Calu3 (cell line): ENCODE data around the gene FBXL7. TPM values are rescaled to one million over a fixed set of nuclear protein-coding genes. Genes with fewer than 3 reads are reported as not detected.

ENCODE experiments used
- BruUV-seq: library from RNA; stranded (reverse); fragments of 400-500 nt; replicated peaks from 2 replicates; lab custom pipeline; 2021; lab: Mats Ljungman, UMichigan
- CTCF ChIA-PET: fragments of 300-600 bp; sonication (Branson Sonifier 250); formaldehyde crosslinking; loops from one replicate; lab custom pipeline; 2022; ENCODE audit warnings: antibody characterized with exemption; lab: Charles Lee
- DNase-seq: peaks from one replicate; pipeline ENCODE4 v3.0.0; 2022
- H3K27ac Mint-ChIP-seq: one replicate; pipeline ENCODE4 v1.8.0; 2022; ENCODE audit warnings: mixed read lengths; ENCODE audit not compliant: unreplicated experiment
- H3K27me3 Mint-ChIP-seq: one replicate; pipeline ENCODE4 v1.8.0; 2022; ENCODE audit warnings: mixed read lengths; ENCODE audit not compliant: unreplicated experiment
- H3K36me3 Mint-ChIP-seq: one replicate; pipeline ENCODE4 v1.8.0; 2022; ENCODE audit warnings: mild to moderate bottlenecking, moderate library complexity, mixed read lengths; ENCODE audit not compliant: insufficient read depth, unreplicated experiment
- H3K4me1 Mint-ChIP-seq: one replicate; pipeline ENCODE4 v1.8.0; 2022; ENCODE audit warnings: mild to moderate bottlenecking, low read depth, mixed read lengths; ENCODE audit not compliant: unreplicated experiment
- H3K4me3 Mint-ChIP-seq: one replicate; pipeline ENCODE4 v1.8.0; 2022; ENCODE audit warnings: mild to moderate bottlenecking, low read depth, moderate library complexity, mixed read lengths; ENCODE audit not compliant: unreplicated experiment
- H3K9me3 Mint-ChIP-seq: one replicate; pipeline ENCODE4 v1.8.0; 2022; ENCODE audit warnings: low read depth, mixed read lengths; ENCODE audit not compliant: unreplicated experiment
- CTCF ChIP-seq: fragments of 200-600 bp; IDR thresholded peaks from one replicate; pipeline ENCODE4 v1.8.0; 2022; ENCODE audit warnings: antibody characterized with exemption; ENCODE audit not compliant: unreplicated experiment
- intact Hi-C: fragments of 100-400 bp; cut with micrococcal nuclease; formaldehyde crosslinking; loops from one replicate; pipeline ENCODE4 v1.10.0; 2022; ENCODE audit not compliant: unreplicated experiment
- total RNA-seq: library from RNA; stranded (reverse); gene quantifications from 2 replicates; pipeline ENCODE4 v1.2.3, GENCODE V29; 2022

Gene FBXL7
- total RNA-seq, 1 experiment from 2014 or later: not detected

- no peaks in the 10 kb centered on the region for H3K27me3 Mint-ChIP-seq
- H3K4me1 Mint-ChIP-seq: no peaks in the 10 kb centered on the region
- H3K27ac Mint-ChIP-seq: no peak overlapping the region
- CTCF ChIA-PET: no interaction called here
- no peak for TF ChIP-seq CTCF
- no TSS peak for BruUV-seq
- intact Hi-C loops: no loop called here
- H3K4me3 Mint-ChIP-seq: no peak overlapping the region
- no peaks in the 10 kb centered on the region for H3K36me3 Mint-ChIP-seq
- peaks cover 19% of the 10 kb centered on the region for H3K9me3 Mint-ChIP-seq
- DNase-seq: no peak
These were observed 440.9 kb downstream of the FBXL7 start for GRCh38 chr5:15940905-15941304.

GRCh38 chr5:15943487-15943886 is 443.5 kb downstream of the FBXL7 start:
- no peak for TF ChIP-seq CTCF
- intact Hi-C loops: no loop called here
- Mint-ChIP-seq H3K36me3 (no peaks in the 10 kb centered on the region), H3K27me3 (no peaks in the 10 kb centered on the region), H3K4me1 (no peaks in the 10 kb centered on the region), H3K9me3 (peaks cover 9% of the 10 kb centered on the region), H3K27ac (no peak overlapping the region), H3K4me3 (no peak overlapping the region)
- BruUV-seq: no TSS peak
- DNase-seq: no peak
- CTCF ChIA-PET: no interaction called here

DNA sequence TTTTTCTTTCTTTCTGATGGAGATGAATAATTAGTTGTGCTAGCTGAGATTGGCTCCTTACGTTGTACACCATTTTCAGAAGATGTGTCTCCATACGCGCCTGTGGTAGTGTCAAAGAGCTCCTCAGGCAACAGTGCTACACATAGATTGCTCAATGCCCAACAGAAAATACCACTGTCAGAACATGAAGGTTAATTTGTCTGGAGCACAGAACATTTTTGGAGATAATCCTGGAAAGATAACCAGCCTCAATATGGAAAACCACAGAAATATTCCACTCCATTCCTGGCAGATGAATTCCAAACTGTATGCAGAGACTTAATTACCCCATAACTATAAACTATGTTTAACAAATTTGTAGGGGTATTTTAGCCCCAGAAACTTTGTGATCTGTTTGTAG is 446.0 kb downstream of the FBXL7 start:
- no TSS peak for BruUV-seq
- H3K27ac Mint-ChIP-seq: no peak overlapping the region
- intact Hi-C loops: no loop called here
- TF ChIP-seq CTCF: no peak
- no peak for DNase-seq
- CTCF ChIA-PET: no interaction called here
- peaks cover 17% of the 10 kb centered on the region for H3K9me3 Mint-ChIP-seq
- no peaks in the 10 kb centered on the region for H3K4me1 Mint-ChIP-seq
- H3K4me3 Mint-ChIP-seq: no peak overlapping the region
- H3K27me3 Mint-ChIP-seq: no peaks in the 10 kb centered on the region
- no peaks in the 10 kb centered on the region for H3K36me3 Mint-ChIP-seq

DNA sequence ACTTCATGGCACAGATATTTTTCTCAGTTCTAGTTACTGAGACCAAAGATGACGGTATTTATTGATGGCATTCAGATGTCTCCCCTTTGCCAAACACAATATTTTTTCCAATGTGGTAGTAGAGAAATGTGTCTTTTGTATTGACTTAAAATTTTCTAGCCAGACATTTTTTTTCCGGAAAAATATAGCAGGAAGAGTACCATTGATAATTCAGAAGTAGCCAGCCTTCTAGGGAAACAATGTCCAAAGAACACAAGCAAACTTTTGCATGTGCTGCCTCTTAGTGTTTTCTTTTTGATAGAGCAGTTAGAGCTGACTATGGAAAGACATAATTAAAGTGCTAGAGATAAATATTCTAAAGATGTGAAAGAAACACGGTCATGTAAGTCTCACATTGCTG is 448.2 kb downstream of the FBXL7 start:
- no peak overlapping the region for H3K27ac Mint-ChIP-seq
- no peak for TF ChIP-seq CTCF
- H3K36me3 Mint-ChIP-seq: no peaks in the 10 kb centered on the region
- intact Hi-C loops: no loop called here
- H3K9me3 Mint-ChIP-seq: peaks cover 22% of the 10 kb centered on the region
- CTCF ChIA-PET: no interaction called here
- H3K27me3 Mint-ChIP-seq: no peaks in the 10 kb centered on the region
- no peaks in the 10 kb centered on the region for H3K4me1 Mint-ChIP-seq
- BruUV-seq: no TSS peak
- DNase-seq: no peak
- H3K4me3 Mint-ChIP-seq: no peak overlapping the region

- TF ChIP-seq CTCF: no peak
- Mint-ChIP-seq H3K36me3 (no peaks in the 10 kb centered on the region), H3K27ac (no peak overlapping the region), H3K9me3 (peaks cover 22% of the 10 kb centered on the region), H3K4me1 (no peaks in the 10 kb centered on the region), H3K27me3 (no peaks in the 10 kb centered on the region), H3K4me3 (no peak overlapping the region)
- no peak for DNase-seq
- intact Hi-C loops: no loop called here
- CTCF ChIA-PET: no interaction called here
- no TSS peak for BruUV-seq
These were observed 451.1 kb downstream of the FBXL7 start for GRCh38 chr5:15951126-15951525.
